ENCODE data around the gene CD38. TPM values are rescaled to one million over a fixed set of nuclear protein-coding genes. Genes with fewer than 3 reads are reported as not detected.

The CD38 gene
- total RNA-seq, 5 donors from 2014 or later (not counting 1 experiment from before 2014, with no cell fraction given) = 4.3 to 22.8 (median 5.0) TPM

DNA sequence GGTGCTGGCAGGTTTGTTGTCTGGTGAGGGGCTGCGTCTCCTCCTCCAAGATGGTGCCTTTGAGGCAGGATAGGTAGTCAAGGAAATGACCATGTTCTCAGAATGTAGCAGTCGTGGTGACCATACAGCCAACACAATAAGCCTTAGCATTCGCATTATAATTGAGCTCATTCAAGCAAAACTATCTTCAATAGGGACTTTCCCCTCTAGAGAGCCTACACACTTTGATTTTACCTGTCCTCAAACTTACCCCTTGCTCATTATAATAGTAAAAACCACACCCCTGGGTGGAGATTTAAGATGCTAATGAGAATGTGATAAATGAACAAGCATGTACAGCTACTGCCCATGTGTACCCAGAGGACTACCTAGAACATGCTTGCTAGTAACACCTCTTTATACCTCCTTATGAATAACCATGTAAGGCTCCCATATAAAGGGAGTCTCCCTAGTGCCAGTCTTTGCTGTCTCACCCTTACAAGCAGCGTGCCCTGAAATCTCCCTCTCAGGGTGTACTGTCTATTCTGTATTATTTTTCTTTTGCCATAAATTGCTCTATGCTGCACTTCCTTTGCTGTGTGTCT is 112.2 kb downstream of the CD38 start:
- 100% methylated on average over 1 of the region's 4 CpGs for WGBS (ENCODE audit: insufficient coverage)
- Histone ChIP-seq H3K27me3 (replicated peaks in 1 of 2; ENCODE audit: control insufficient read depth in 2 of 2, extremely low read depth in 1 of 2, insufficient read depth in 2 of 2, low read length in 1 of 2) (no peaks in the 10 kb centered on the region), H3K4me1 (ENCODE audit: control insufficient read depth in 1 of 2, extremely low read depth in 1 of 2, insufficient read depth in 2 of 2, low read length in 2 of 2) (no peaks in the 10 kb centered on the region), H3K36me3 (ENCODE audit: control insufficient read depth in 2 of 2, extremely low read depth in 1 of 2, insufficient read depth in 1 of 2, low read length in 1 of 2) (no peaks in the 10 kb centered on the region), H3K9me3 (no peaks in the 10 kb centered on the region), H3K4me3 (ENCODE audit: control insufficient read depth in 1 of 2, extremely low read depth in 1 of 2, low read length in 1 of 2) (no peak overlapping the region), H3K27ac (ENCODE audit: low read length) (no peak overlapping the region)
- peaks cover 0 to 4% of the 10 kb centered on the region in 2 donors for H3K27me3 Mint-ChIP-seq
- H3K36me3 Mint-ChIP-seq = no peaks in the 10 kb centered on the region
- H3K27ac Mint-ChIP-seq = no peak overlapping the region
- DNase-seq (no peak), ATAC-seq (replicated peaks in 1 of 4) (no peak)
- H3K4me3 Mint-ChIP-seq = no peak overlapping the region
- POLR2A ChIA-PET = no interaction called here
- no peaks in the 10 kb centered on the region for H3K9me3 Mint-ChIP-seq
- CTCF ChIA-PET = interaction anchor here (0.5 to 1.2 kb wide), 3 partner anchors 10 to 1656 kb away, joined by 3 to 4 read pairs (median 3); no protein-coding TSS in a partner anchor
- peaks cover 0 to 4% (median 0%) of the 10 kb centered on the region in 3 donors for H3K4me1 Mint-ChIP-seq

DNA sequence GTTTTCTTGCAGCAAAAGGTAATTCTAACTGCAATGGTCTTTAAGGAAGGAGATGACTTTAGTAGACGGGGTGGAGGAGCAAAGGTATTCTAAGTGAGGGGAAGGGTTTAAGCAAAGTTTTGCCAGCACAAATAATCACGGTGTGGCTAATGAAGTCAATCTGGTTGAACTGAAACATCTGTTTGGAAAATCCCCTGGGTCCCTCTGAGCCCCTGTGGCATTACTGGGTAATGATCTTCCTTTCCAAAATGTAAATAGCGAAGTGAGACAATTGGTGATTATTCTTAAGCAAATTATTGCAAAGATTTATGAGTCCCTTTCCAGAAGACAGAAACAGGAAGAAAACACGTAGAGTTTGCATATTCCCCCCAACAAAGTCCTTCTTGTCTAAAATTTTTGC is 113.2 kb downstream of the CD38 start:
- Histone ChIP-seq H3K27me3 (replicated peaks in 1 of 2; ENCODE audit: control insufficient read depth in 2 of 2, extremely low read depth in 1 of 2, insufficient read depth in 2 of 2, low read length in 1 of 2) (no peaks in the 10 kb centered on the region), H3K36me3 (ENCODE audit: control insufficient read depth in 2 of 2, extremely low read depth in 1 of 2, insufficient read depth in 1 of 2, low read length in 1 of 2) (no peaks in the 10 kb centered on the region), H3K4me1 (ENCODE audit: control insufficient read depth in 1 of 2, extremely low read depth in 1 of 2, insufficient read depth in 2 of 2, low read length in 2 of 2) (no peaks in the 10 kb centered on the region), H3K9me3 (no peaks in the 10 kb centered on the region), H3K4me3 (ENCODE audit: control insufficient read depth in 1 of 2, extremely low read depth in 1 of 2, low read length in 1 of 2) (no peak overlapping the region), H3K27ac (ENCODE audit: low read length) (no peak overlapping the region)
- Mint-ChIP-seq H3K36me3 (no peaks in the 10 kb centered on the region), H3K4me1 (peaks cover 0 to 4% (median 0%) of the 10 kb centered on the region in 3 donors), H3K27me3 (peaks cover 0 to 6% of the 10 kb centered on the region in 2 donors), H3K4me3 (no peak overlapping the region), H3K27ac (no peak overlapping the region), H3K9me3 (no peaks in the 10 kb centered on the region)
- 49% methylated on average over 2 of the region's 4 CpGs for WGBS (ENCODE audit: insufficient coverage)
- ChIA-PET POLR2A (no interaction called here), CTCF (interaction anchor here in 1 of 2 donors (1.2 kb wide), 1 partner anchor 11 kb away, joined by 4 read pairs; no protein-coding TSS in a partner anchor)
- no peak for ATAC-seq (replicated peaks in 1 of 4)
- no peak for DNase-seq

DNA sequence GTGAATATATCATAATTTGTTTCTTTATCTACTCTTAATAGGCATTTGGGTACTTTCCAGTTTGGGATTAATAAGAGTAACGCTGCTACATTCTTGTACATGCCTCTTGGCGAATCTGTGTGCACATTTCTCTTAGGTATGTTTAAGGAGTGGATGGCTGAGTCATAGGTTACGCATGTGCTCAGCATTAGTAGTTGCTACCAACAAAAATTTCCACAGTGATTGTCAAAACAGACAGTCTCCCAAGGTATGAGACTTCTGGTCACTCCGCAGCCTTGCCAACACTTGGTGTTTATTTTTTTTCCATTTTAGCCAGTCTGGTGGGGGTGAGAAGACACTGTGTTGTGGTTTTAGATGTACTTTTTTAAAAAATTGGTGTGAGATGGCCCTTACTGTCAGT is 115.8 kb downstream of the CD38 start:
- no peaks in the 10 kb centered on the region for H3K9me3 ChIP-seq
- ChIA-PET CTCF (no interaction called here), POLR2A (no interaction called here)
- Mint-ChIP-seq H3K27ac (no peak overlapping the region), H3K36me3 (no peaks in the 10 kb centered on the region), H3K4me3 (no peak overlapping the region), H3K9me3 (no peaks in the 10 kb centered on the region), H3K4me1 (peaks cover 0 to 4% (median 0%) of the 10 kb centered on the region in 3 donors), H3K27me3 (peaks cover 10 to 14% of the 10 kb centered on the region in 2 donors)
- H3K4me1 ChIP-seq (ENCODE audit: control insufficient read depth in 1 of 2, extremely low read depth in 1 of 2, insufficient read depth in 2 of 2, low read length in 2 of 2) = no peaks in the 10 kb centered on the region
- H3K27ac ChIP-seq (ENCODE audit: low read length) = no peak overlapping the region
- DNase-seq (no peak), ATAC-seq (replicated peaks in 1 of 4) (no peak)
- no CpG with 5 or more reads among the region's 4 CpGs for WGBS (ENCODE audit: insufficient coverage)
- no peaks in the 10 kb centered on the region for H3K36me3 ChIP-seq (ENCODE audit: control insufficient read depth in 2 of 2, extremely low read depth in 1 of 2, insufficient read depth in 1 of 2, low read length in 1 of 2)
- no peak overlapping the region for H3K4me3 ChIP-seq (ENCODE audit: control insufficient read depth in 1 of 2, extremely low read depth in 1 of 2, low read length in 1 of 2)
- peaks cover 0 to 2% of the 10 kb centered on the region in 2 experiments for H3K27me3 ChIP-seq (replicated peaks in 1 of 2; ENCODE audit: control insufficient read depth in 2 of 2, extremely low read depth in 1 of 2, insufficient read depth in 2 of 2, low read length in 1 of 2)

DNA sequence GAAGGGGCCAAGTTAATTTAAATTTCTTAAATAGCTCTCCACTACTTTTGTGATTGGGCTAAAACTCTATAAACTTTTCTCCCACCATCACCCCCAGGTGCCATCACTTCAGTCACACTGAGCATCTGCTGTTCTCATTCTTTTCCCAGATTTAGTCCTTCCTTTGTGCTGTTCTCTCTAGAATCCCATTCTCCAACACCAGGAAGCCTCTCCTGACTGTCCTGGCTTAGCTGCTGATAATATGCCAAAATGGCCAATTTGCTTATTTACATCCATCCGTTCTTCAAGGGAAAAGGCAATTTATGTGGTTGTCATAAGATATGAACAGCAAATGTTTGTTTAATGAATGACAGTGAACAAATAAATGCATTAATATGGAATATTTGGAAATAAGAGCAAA is 116.3 kb downstream of the CD38 start:
- H3K4me1 ChIP-seq (ENCODE audit: control insufficient read depth in 1 of 2, extremely low read depth in 1 of 2, insufficient read depth in 2 of 2, low read length in 2 of 2) = no peaks in the 10 kb centered on the region
- ChIA-PET CTCF (no interaction called here), POLR2A (no interaction called here)
- WGBS (ENCODE audit: insufficient coverage) = no CpG with 5 or more reads among the region's 1 CpG
- H3K27ac ChIP-seq (ENCODE audit: low read length) = no peak overlapping the region
- no peak for ATAC-seq (replicated peaks in 1 of 4)
- Mint-ChIP-seq H3K9me3 (no peaks in the 10 kb centered on the region), H3K27me3 (peaks cover 11 to 18% of the 10 kb centered on the region in 2 donors), H3K27ac (no peak overlapping the region), H3K4me1 (peaks cover 0 to 4% (median 0%) of the 10 kb centered on the region in 3 donors), H3K4me3 (no peak overlapping the region), H3K36me3 (no peaks in the 10 kb centered on the region)
- no peaks in the 10 kb centered on the region for H3K9me3 ChIP-seq
- H3K4me3 ChIP-seq (ENCODE audit: control insufficient read depth in 1 of 2, extremely low read depth in 1 of 2, low read length in 1 of 2) = no peak overlapping the region
- peaks cover 0 to 2% of the 10 kb centered on the region in 2 experiments for H3K27me3 ChIP-seq (replicated peaks in 1 of 2; ENCODE audit: control insufficient read depth in 2 of 2, extremely low read depth in 1 of 2, insufficient read depth in 2 of 2, low read length in 1 of 2)
- DNase-seq = no peak
- H3K36me3 ChIP-seq (ENCODE audit: control insufficient read depth in 2 of 2, extremely low read depth in 1 of 2, insufficient read depth in 1 of 2, low read length in 1 of 2) = no peaks in the 10 kb centered on the region

DNA sequence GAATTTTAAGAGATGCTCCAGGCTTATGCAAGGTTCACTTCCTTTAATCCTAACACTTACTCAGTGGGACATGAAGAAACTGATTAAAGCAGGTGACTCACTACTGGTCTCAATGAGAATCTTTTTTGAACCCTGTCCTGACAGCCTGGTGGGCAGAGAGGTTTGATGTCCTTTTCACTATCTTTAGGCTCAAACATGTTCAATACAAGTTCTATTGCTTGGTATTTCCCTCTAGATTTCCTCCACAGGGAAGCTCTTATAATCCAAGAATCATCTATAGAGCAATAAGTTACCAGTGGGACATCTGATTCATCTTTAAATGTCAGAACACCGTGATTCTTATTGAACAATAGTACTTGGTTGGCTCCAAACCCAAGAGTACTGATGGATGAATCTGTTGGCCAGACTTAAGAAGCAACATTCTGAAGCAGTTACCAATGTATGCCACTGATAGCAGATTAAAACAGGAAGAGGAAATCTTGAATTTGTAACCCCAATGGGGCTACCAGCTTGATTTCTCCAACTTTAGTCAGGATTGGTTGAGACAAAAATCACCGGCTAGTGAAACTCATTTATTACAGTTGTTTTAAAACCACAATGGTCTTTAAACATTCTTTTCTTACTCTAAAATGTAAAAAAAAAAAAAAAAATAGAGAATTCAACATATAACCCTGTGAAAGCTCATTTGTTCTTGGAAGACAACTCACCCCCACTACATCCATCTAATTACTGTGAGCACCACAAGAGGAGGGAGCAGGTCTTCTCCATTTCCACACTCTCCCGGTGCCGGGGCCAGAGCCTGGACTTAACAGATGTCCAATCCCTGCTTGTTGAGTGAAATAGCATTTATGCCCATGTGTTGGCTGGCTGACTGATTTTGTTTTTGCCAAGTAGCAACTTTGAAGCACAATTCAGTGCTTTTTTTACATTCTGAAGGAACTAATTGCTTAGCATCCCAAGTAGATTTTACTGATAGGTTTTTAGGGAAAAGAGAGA is 117.1 kb downstream of the CD38 start:
- no peak overlapping the region for H3K4me3 ChIP-seq (ENCODE audit: control insufficient read depth in 1 of 2, extremely low read depth in 1 of 2, low read length in 1 of 2)
- H3K27ac Mint-ChIP-seq = no peak overlapping the region
- no peaks in the 10 kb centered on the region for H3K9me3 Mint-ChIP-seq
- H3K4me1 Mint-ChIP-seq = peaks cover 0 to 4% (median 0%) of the 10 kb centered on the region in 3 donors
- CTCF ChIA-PET = no interaction called here
- no peaks in the 10 kb centered on the region for H3K36me3 Mint-ChIP-seq
- no peak overlapping the region for H3K4me3 Mint-ChIP-seq
- peaks cover 11 to 25% of the 10 kb centered on the region in 2 donors for H3K27me3 Mint-ChIP-seq
- no peaks in the 10 kb centered on the region for H3K9me3 ChIP-seq
- H3K36me3 ChIP-seq (ENCODE audit: control insufficient read depth in 2 of 2, extremely low read depth in 1 of 2, insufficient read depth in 1 of 2, low read length in 1 of 2) = no peaks in the 10 kb centered on the region
- DNase-seq (no peak), ATAC-seq (replicated peaks in 1 of 4) (no peak)
- peaks cover 0 to 2% of the 10 kb centered on the region in 2 experiments for H3K27me3 ChIP-seq (replicated peaks in 1 of 2; ENCODE audit: control insufficient read depth in 2 of 2, extremely low read depth in 1 of 2, insufficient read depth in 2 of 2, low read length in 1 of 2)
- no peak overlapping the region for H3K27ac ChIP-seq (ENCODE audit: low read length)
- POLR2A ChIA-PET = no interaction called here
- 75% methylated on average over 1 of the region's 4 CpGs for WGBS (ENCODE audit: insufficient coverage)
- no peaks in the 10 kb centered on the region for H3K4me1 ChIP-seq (ENCODE audit: control insufficient read depth in 1 of 2, extremely low read depth in 1 of 2, insufficient read depth in 2 of 2, low read length in 2 of 2)

DNA sequence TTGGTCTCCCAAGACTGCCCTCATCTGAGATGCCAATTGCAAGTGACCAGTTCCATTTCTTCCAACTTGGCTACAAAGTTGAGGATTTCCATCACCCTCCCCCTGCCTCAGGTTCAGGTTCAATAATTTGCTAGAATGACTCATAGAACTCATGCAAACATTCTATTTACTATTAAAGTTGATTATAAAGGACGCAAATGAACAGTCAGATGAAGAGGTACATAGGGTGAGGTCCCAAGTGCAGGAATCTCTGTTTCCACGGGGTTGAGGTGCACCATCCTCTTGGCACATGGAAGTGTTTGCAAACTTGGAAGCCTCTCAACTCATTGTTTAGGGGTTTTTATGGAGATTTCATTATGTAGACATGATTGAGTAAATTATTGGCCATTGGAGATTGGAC is 119.4 kb downstream of the CD38 start:
- peaks cover 0 to 2% of the 10 kb centered on the region in 2 experiments for H3K27me3 ChIP-seq (replicated peaks in 1 of 2; ENCODE audit: control insufficient read depth in 2 of 2, extremely low read depth in 1 of 2, insufficient read depth in 2 of 2, low read length in 1 of 2)
- no peaks in the 10 kb centered on the region for H3K9me3 ChIP-seq
- Mint-ChIP-seq H3K27ac (no peak overlapping the region), H3K4me1 (no peaks in the 10 kb centered on the region), H3K36me3 (no peaks in the 10 kb centered on the region), H3K9me3 (no peaks in the 10 kb centered on the region), H3K4me3 (no peak overlapping the region), H3K27me3 (peaks cover 24 to 34% of the 10 kb centered on the region in 2 donors)
- POLR2A ChIA-PET = no interaction called here
- H3K36me3 ChIP-seq (ENCODE audit: control insufficient read depth in 2 of 2, extremely low read depth in 1 of 2, insufficient read depth in 1 of 2, low read length in 1 of 2) = no peaks in the 10 kb centered on the region
- DNase-seq = no peak
- H3K27ac ChIP-seq (ENCODE audit: low read length) = no peak overlapping the region
- CTCF ChIA-PET = no interaction called here
- ATAC-seq (replicated peaks in 1 of 4) = no peak
- H3K4me3 ChIP-seq (ENCODE audit: control insufficient read depth in 1 of 2, extremely low read depth in 1 of 2, low read length in 1 of 2) = no peak overlapping the region
- no peaks in the 10 kb centered on the region for H3K4me1 ChIP-seq (ENCODE audit: control insufficient read depth in 1 of 2, extremely low read depth in 1 of 2, insufficient read depth in 2 of 2, low read length in 2 of 2)
- 94% methylated on average over 2 of the region's 2 CpGs for WGBS (ENCODE audit: insufficient coverage)
